Karpas-422 (cell line): Measurements from ENCODE around the gene IGFBPL1. TPM values are rescaled to one million over a fixed set of nuclear protein-coding genes. Genes with fewer than 3 reads are reported as not detected.

ENCODE experiments used
- DNase-seq: peaks from one replicate; pipeline ENCODE4 v3.0.0-alpha.2; 2015
- H2AFZ ChIP-seq: fragments of 200-600 bp; sonication (generic); 2 replicates; pipeline ENCODE4 v1.6.1; 2014; ENCODE audit warnings: antibody characterized with exemption, low read length, mixed read lengths
- H3K27ac ChIP-seq: fragments of 200-600 bp; sonication (generic); 2 replicates; pipeline ENCODE4 v1.5.1; 2014; ENCODE audit warnings: mild to moderate bottlenecking, low read length, moderate library complexity
- H3K27me3 ChIP-seq: fragments of 200-600 bp; sonication (generic); 2 replicates; pipeline ENCODE4 v1.6.1; 2014; ENCODE audit warnings: low read length, mixed read lengths
- H3K36me3 ChIP-seq: fragments of 200-600 bp; sonication (generic); 2 replicates; pipeline ENCODE4 v1.6.1; 2014; ENCODE audit warnings: low read length, mixed read lengths; ENCODE audit not compliant: insufficient read depth
- H3K4me1 ChIP-seq: fragments of 200-600 bp; sonication (generic); 2 replicates; pipeline ENCODE4 v1.6.1; 2014; ENCODE audit warnings: mild to moderate bottlenecking, low read length, mixed read lengths
- H3K4me2 ChIP-seq: fragments of 200-600 bp; sonication (generic); 2 replicates; pipeline ENCODE4 v1.6.1; 2014; ENCODE audit warnings: low read length, low read depth, mild to moderate bottlenecking; ENCODE audit not compliant: poor library complexity, severe bottlenecking
- H3K4me3 ChIP-seq: fragments of 200-600 bp; sonication (generic); 2 replicates; pipeline ENCODE4 v1.5.1; 2014; ENCODE audit warnings: mild to moderate bottlenecking, antibody characterized with exemption, low read length, mixed read lengths
- H3K79me2 ChIP-seq: fragments of 200-600 bp; sonication (generic); 2 replicates; pipeline ENCODE4 v1.6.1; 2014; ENCODE audit warnings: mild to moderate bottlenecking, low read length, mixed read lengths
- H3K9ac ChIP-seq: fragments of 200-600 bp; sonication (generic); 2 replicates; pipeline ENCODE4 v1.6.0; 2014; ENCODE audit warnings: low read length
- H3K9me2 ChIP-seq: fragments of 200-600 bp; sonication (generic), shearing (Covaris generic); replicated peaks from 2 replicates; pipeline ENCODE4 v1.6.0; 2014; ENCODE audit warnings: mild to moderate bottlenecking, low read length, moderate library complexity; ENCODE audit not compliant: insufficient read depth
- H3K9me3 ChIP-seq: fragments of 300-700, 200-600 bp; sonication (generic); 2 replicates; pipeline ENCODE4 v1.6.1; 2014; ENCODE audit warnings: low read length, mixed read lengths
- H4K20me1 ChIP-seq: fragments of 200-600 bp; sonication (generic); 2 replicates; pipeline ENCODE4 v1.6.1; 2014; ENCODE audit warnings: mild to moderate bottlenecking, antibody characterized with exemption, low read length, low read depth; ENCODE audit not compliant: insufficient read depth
- total RNA-seq: library from RNA; depleted of rRNA; stranded (reverse); fragments of >200 nt; shearing (Covaris generic); gene quantifications from 2 replicates; pipeline ENCODE4 v1.2.3, GENCODE V29; 2014; ENCODE audit warnings: low replicate concordance

Gene IGFBPL1
- total RNA-seq, 1 experiment from 2014 or later = not detected

GRCh38 chr9:38367898-38368297 is 56.4 kb downstream of the IGFBPL1 start:
- no peaks in the 10 kb centered on the region for H3K79me2 ChIP-seq
- 0 out of 2 replicates have a peak, but pooled peaks cover 2% of the 10 kb centered on the region for H3K27me3 ChIP-seq
- no peaks in the 10 kb centered on the region; the same call in 1 of the 2 replicates for H3K4me1 ChIP-seq
- H2AFZ ChIP-seq = no peak overlapping the region
- no peak overlapping the region for H3K4me2 ChIP-seq
- H3K9me2 ChIP-seq = no peaks in the 10 kb centered on the region
- H3K36me3 ChIP-seq = no peaks in the 10 kb centered on the region
- no peak for DNase-seq
- H4K20me1 ChIP-seq = no peaks in the 10 kb centered on the region
- no peak overlapping the region for H3K9ac ChIP-seq
- no peaks in the 10 kb centered on the region for H3K9me3 ChIP-seq
- no peak overlapping the region for H3K27ac ChIP-seq
- no peak overlapping the region for H3K4me3 ChIP-seq

GRCh38 chr9:38363589-38363925 is 60.7 kb downstream of the IGFBPL1 start:
- no peak overlapping the region for H3K4me2 ChIP-seq
- no peak overlapping the region for H2AFZ ChIP-seq
- no peak overlapping the region for H3K27ac ChIP-seq
- no peaks in the 10 kb centered on the region for H4K20me1 ChIP-seq
- no peaks in the 10 kb centered on the region for H3K36me3 ChIP-seq
- H3K27me3 ChIP-seq = 0 out of 2 replicates have a peak, but pooled peaks cover under 1% of the 10 kb centered on the region
- H3K9ac ChIP-seq = no peak overlapping the region
- no peaks in the 10 kb centered on the region for H3K9me2 ChIP-seq
- no peaks in the 10 kb centered on the region; the same call in 1 of the 2 replicates for H3K4me1 ChIP-seq
- no peak overlapping the region for H3K4me3 ChIP-seq
- H3K9me3 ChIP-seq = no peaks in the 10 kb centered on the region
- no peaks in the 10 kb centered on the region for H3K79me2 ChIP-seq
- no peak for DNase-seq

GRCh38 chr9:38362852-38363588 is 61.2 kb downstream of the IGFBPL1 start:
- no peaks in the 10 kb centered on the region for H3K27me3 ChIP-seq
- H3K4me1 ChIP-seq = no peaks in the 10 kb centered on the region; the same call in 1 of the 2 replicates
- peak; percentile 76 for DNase-seq
- no peaks in the 10 kb centered on the region for H3K36me3 ChIP-seq
- H3K9ac ChIP-seq = no peak overlapping the region
- H3K79me2 ChIP-seq = no peaks in the 10 kb centered on the region
- no peak overlapping the region for H3K4me2 ChIP-seq
- H3K9me2 ChIP-seq = no peaks in the 10 kb centered on the region
- H4K20me1 ChIP-seq = no peaks in the 10 kb centered on the region
- H3K9me3 ChIP-seq = no peaks in the 10 kb centered on the region
- no peak overlapping the region for H3K4me3 ChIP-seq
- H3K27ac ChIP-seq = no peak overlapping the region
- no peak overlapping the region for H2AFZ ChIP-seq

GRCh38 chr9:38361473-38361850 is 62.8 kb downstream of the IGFBPL1 start:
- Histone ChIP-seq H3K9me2 (no peaks in the 10 kb centered on the region), H3K9ac (no peak overlapping the region), H3K27ac (no peak overlapping the region), H3K79me2 (no peaks in the 10 kb centered on the region), H2AFZ (no peak overlapping the region), H3K36me3 (no peaks in the 10 kb centered on the region), H3K27me3 (no peaks in the 10 kb centered on the region), H3K4me3 (no peak overlapping the region), H3K4me1 (no peaks in the 10 kb centered on the region; the same call in 1 of the 2 replicates), H3K4me2 (no peak overlapping the region), H3K9me3 (no peaks in the 10 kb centered on the region), H4K20me1 (no peaks in the 10 kb centered on the region)
- no peak for DNase-seq

GRCh38 chr9:38360839-38361472 is 63.3 kb downstream of the IGFBPL1 start:
- H2AFZ ChIP-seq = no peak overlapping the region
- H3K4me1 ChIP-seq = no peaks in the 10 kb centered on the region; the same call in 1 of the 2 replicates
- H4K20me1 ChIP-seq = no peaks in the 10 kb centered on the region
- no peak for DNase-seq
- no peak overlapping the region for H3K4me2 ChIP-seq
- no peaks in the 10 kb centered on the region for H3K9me3 ChIP-seq
- no peak overlapping the region for H3K9ac ChIP-seq
- no peaks in the 10 kb centered on the region for H3K36me3 ChIP-seq
- H3K27ac ChIP-seq = no peak overlapping the region
- no peaks in the 10 kb centered on the region for H3K27me3 ChIP-seq
- H3K9me2 ChIP-seq = no peaks in the 10 kb centered on the region
- no peak overlapping the region for H3K4me3 ChIP-seq
- no peaks in the 10 kb centered on the region for H3K79me2 ChIP-seq

GRCh38 chr9:38359689-38360385 is 64.4 kb downstream of the IGFBPL1 start:
- Histone ChIP-seq H3K4me1 (no peaks in the 10 kb centered on the region), H3K79me2 (no peaks in the 10 kb centered on the region), H3K36me3 (no peaks in the 10 kb centered on the region), H3K4me3 (no peak overlapping the region), H3K27me3 (no peaks in the 10 kb centered on the region), H3K9ac (no peak overlapping the region), H3K9me2 (no peaks in the 10 kb centered on the region), H3K9me3 (no peaks in the 10 kb centered on the region), H2AFZ (no peak overlapping the region), H4K20me1 (no peaks in the 10 kb centered on the region), H3K4me2 (no peak overlapping the region), H3K27ac (no peak overlapping the region)
- DNase-seq = no peak

- Histone ChIP-seq H3K36me3 (no peaks in the 10 kb centered on the region), H4K20me1 (no peaks in the 10 kb centered on the region), H3K4me2 (no peak overlapping the region), H3K4me1 (no peaks in the 10 kb centered on the region), H3K9ac (no peak overlapping the region), H3K9me2 (no peaks in the 10 kb centered on the region), H3K27me3 (no peaks in the 10 kb centered on the region), H3K79me2 (no peaks in the 10 kb centered on the region), H3K27ac (no peak overlapping the region), H3K4me3 (no peak overlapping the region), H3K9me3 (no peaks in the 10 kb centered on the region), H2AFZ (no peak overlapping the region)
- no peak for DNase-seq
These were observed 65.0 kb downstream of the IGFBPL1 start for GRCh38 chr9:38359297-38359653.
